OCI-LY7 (cell line): Measurements from ENCODE around the gene SURF1.
"Not testable (repeated sequence)": the region's sequence is repeated elsewhere in the genome, so short reads cannot be mapped to it uniquely, and the experiment has no call there.

Experiments used
- EZH2phosphoT487 ChIP-seq: fragments of 200-600 bp; sonication (generic); IDR thresholded peaks from 2 replicates; pipeline ENCODE4 v1.6.1; 2018; ENCODE audit warnings: low read depth, borderline replicate concordance, mild to moderate bottlenecking, mixed run types, antibody characterized with exemption, low read length, moderate library complexity, mixed read lengths
- TF ChIP-seq, protein P1 (sequence below): fragments of 200-600 bp; sonication (generic); conservative IDR thresholded peaks from 2 replicates; pipeline ENCODE4 v1.5.1; 2014; ENCODE audit warnings: mild to moderate bottlenecking, antibody characterized with exemption, low read length, moderate library complexity, mixed read lengths

DNA sequence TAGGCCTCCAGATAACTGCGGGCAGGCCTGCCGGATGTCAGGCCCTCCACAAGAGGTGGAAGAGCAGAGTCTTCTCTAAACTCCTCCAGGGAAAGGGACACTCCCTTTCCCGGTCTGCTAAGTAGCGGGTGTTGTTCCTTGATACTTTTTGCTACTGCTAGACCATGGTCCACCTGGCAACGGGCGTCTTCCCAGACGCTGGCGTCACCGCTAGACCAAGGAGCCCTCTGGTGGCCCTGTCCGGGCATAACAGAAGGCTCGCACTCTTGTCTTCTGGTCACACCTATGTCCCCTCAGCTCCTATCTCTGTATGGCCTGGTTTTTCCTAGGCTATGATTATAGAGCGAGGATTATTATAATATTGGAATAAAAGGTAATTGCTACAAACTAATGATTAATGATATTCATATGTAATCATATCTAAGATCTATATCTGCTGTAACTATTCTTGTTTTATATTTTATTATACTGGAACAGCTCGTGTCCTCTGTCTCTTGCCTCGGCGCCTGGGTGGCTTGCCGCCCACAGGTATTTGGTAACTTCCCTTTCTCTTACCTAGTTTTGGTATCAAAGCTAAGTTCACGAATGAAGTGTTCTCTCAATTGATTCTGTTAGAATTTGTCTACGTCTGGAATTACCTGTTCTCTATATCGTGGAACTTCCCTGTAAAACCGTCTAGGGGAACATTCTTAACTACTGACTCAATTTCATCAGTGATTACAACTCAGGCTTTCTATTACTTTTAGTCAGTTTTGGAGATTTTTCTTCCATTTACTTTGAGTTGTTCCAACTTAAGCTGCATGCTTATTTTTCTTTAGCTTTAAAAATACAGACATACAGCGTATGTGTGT is 26.8 kb downstream of the SURF1 start:
- TF ChIP-seq, protein P1, sequence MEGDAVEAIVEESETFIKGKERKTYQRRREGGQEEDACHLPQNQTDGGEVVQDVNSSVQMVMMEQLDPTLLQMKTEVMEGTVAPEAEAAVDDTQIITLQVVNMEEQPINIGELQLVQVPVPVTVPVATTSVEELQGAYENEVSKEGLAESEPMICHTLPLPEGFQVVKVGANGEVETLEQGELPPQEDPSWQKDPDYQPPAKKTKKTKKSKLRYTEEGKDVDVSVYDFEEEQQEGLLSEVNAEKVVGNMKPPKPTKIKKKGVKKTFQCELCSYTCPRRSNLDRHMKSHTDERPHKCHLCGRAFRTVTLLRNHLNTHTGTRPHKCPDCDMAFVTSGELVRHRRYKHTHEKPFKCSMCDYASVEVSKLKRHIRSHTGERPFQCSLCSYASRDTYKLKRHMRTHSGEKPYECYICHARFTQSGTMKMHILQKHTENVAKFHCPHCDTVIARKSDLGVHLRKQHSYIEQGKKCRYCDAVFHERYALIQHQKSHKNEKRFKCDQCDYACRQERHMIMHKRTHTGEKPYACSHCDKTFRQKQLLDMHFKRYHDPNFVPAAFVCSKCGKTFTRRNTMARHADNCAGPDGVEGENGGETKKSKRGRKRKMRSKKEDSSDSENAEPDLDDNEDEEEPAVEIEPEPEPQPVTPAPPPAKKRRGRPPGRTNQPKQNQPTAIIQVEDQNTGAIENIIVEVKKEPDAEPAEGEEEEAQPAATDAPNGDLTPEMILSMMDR, result peak; percentile 65
- not testable (repeated sequence) for TF ChIP-seq EZH2phosphoT487
